Ovary (tissue), 9 donors: ENCODE measurements around the gene COPS8. TPM values are rescaled to one million over a fixed set of nuclear protein-coding genes. Genes with fewer than 3 reads are reported as not detected.

Experiments used
- DNase-seq, 5 donors: peaks; one replicate each; pipeline ENCODE4 v3.0.0-alpha.2; 2019 to 2020
- H3K27ac ChIP-seq, 2 donors: fragments of 200-600 bp; one replicate each; pipeline versions ENCODE4 v1.5.1 to v1.8.0; 2019 to 2022
- H3K27me3 ChIP-seq: fragments of 200-600 bp; one replicate; pipeline ENCODE4 v1.8.0; 2022
- H3K36me3 ChIP-seq: fragments of 200-600 bp; sonication (generic); one replicate; pipeline ENCODE4 v1.5.1; 2019
- H3K4me1 ChIP-seq: one replicate; pipeline ENCODE4 v1.8.1; 2013; ENCODE audit warnings: mild to moderate bottlenecking, moderate library complexity; ENCODE audit not compliant: insufficient read depth
- H3K4me3 ChIP-seq: fragments of 200-600 bp; sonication (generic); one replicate; pipeline ENCODE4 v1.5.1; 2017
- H3K9me3 ChIP-seq, 2 donors: fragments of 200-600 bp in 1 of 2; sonication (generic) in 1 of 2; one replicate each; pipeline versions ENCODE4 v1.5.1 to v1.8.1; 2013 to 2019; ENCODE audit warnings: mild to moderate bottlenecking in 1 of 2, moderate library complexity in 1 of 2
- CTCF ChIP-seq, 3 donors: fragments of 450-650 bp in 2 of 3; fragments of 200-600 bp in 1 of 3; IDR thresholded peaks; one replicate each; pipeline versions ENCODE4 v1.5.1 to v1.8.0; 2016 to 2022; ENCODE audit warnings: antibody characterized with exemption in 3 of 3, mild to moderate bottlenecking in 1 of 3
- EP300 ChIP-seq: sonication (generic); formaldehyde crosslinking; IDR thresholded peaks from one replicate; pipeline ENCODE4 v1.6.1; 2017; ENCODE audit warnings: antibody characterized with exemption
- POLR2A ChIP-seq: fragments of 450-650 bp; IDR thresholded peaks from one replicate; pipeline ENCODE4 v1.6.1; 2017; ENCODE audit warnings: antibody characterized with exemption, mild to moderate bottlenecking, moderate library complexity
- WGBS, 3 donors: extraction: QIAGEN DNeasy Blood & Tissue Kit in 1 of 3; methylation state at CpG; one replicate each; pipeline versions ENCODE4 v1.1.5 to v1.1.7; 2013 to 2017; 5-methylcytosine and 5-hydroxymethylcytosine counted together
- intact Hi-C, 4 donors: fragments of 100-400 bp; cut with DNase I; formaldehyde crosslinking; loops; one replicate each; pipeline versions ENCODE4 v1.11.0 to v1.15.1; 2022 to 2023
- polyA plus RNA-seq, 2 donors: library from polyadenylated mRNA; stranded (reverse); fragments of 200-250 nt in 1 of 2; fragments of 350-450 nt in 1 of 2; fragmentation: Illumina TruSeq in 1 of 2; extraction: RNeasy Lipid Tissue Mini Kit (QIAGEN cat#74804) in 1 of 2; gene quantifications; one replicate each; pipeline ENCODE4 v1.2.3, GENCODE V29; 2013 to 2014
- total RNA-seq, 7 donors: library from RNA; depleted of rRNA in 2 of 7; stranded (reverse); fragments of >200 nt in 2 of 7; fragmentation: NEBNext Ultra II Directional in 3 of 7; extraction: Animal tissue kit (Norgen Biotek cat#: 25700) in 3 of 7; gene quantifications; one replicate each; pipeline versions ENCODE4 v1.1.0 to v1.2.4, GENCODE V29; 2016 to 2023
- donor health status: DM: no; HTN: no; CAD: no; lungs with moderate emphysema.
- donor health status: DM: no; HTN: no; CAD: no.
- donor health status: Bipolar disorder and iron deficiency.
- donor health status: DM: yes; HTN: yes; CAD: no.
- donor health status: DM: no; HTN: no; CAD: no.
- donor health status: DM: yes; HTN: yes; CAD: no.

COPS8 gene
- total and polyA plus RNA-seq, 9 donors = 43.9 to 116 (median 56.6) TPM

DNA sequence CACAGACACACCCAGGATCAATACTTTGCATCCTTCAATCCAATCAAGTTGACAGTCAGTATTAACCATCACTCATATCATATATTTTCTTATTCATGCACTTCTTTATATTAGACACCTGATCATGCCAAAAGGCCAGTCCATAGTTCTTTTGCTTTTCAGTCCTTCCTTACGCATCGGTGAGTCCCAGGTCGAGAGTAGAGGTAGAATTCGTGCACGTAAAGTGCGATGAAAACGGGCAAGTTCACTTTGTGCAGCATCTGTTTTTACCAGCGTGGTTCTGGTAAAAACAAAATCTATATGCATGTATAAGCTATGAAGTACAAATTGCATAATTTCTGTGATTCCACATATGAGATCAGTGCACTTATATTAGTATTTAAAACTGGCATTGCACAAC, 1.2 kb upstream of the COPS8 start:
- Histone ChIP-seq H3K27me3 (no peaks in the 10 kb centered on the region), H3K4me1 (no peaks in the 10 kb centered on the region), H3K9me3 (no peaks in the 10 kb centered on the region), H3K4me3 (no peak overlapping the region), H3K36me3 (no peaks in the 10 kb centered on the region), H3K27ac (no peak overlapping the region)
- intact Hi-C loops = no loop called here
- 86 to 91% (median 87%) methylated on average over 8 of the region's 8 CpGs for WGBS, 3 donors
- no peak for DNase-seq
- TF ChIP-seq CTCF (IDR thresholded peaks at IDR 0.05) = no peak
- no peak for TF ChIP-seq EP300
- no peak for TF ChIP-seq POLR2A

DNA sequence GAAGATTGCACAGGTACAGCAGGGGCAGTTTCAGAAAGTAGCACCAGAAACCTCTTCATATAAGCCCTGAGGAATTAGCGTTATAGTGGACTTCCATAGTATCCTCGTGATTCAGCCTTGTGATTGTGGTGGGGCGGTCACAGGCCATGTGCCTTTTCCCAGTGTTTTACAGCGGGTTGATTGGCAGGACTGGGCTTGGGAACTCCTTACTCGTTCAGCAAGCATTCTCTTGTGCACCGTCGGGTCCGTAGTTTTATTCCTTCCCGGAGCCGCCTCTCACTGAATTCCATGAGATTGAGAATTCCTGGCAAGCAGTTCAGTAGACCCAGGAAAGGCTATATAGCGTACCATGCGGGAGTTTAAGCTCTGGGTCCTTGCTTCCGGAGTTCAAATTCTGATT, 5.2 kb downstream of the COPS8 start:
- Histone ChIP-seq H3K4me1 (peaks cover 4% of the 10 kb centered on the region), H3K4me3 (no peak overlapping the region), H3K36me3 (no peaks in the 10 kb centered on the region), H3K9me3 (no peaks in the 10 kb centered on the region), H3K27me3 (no peaks in the 10 kb centered on the region), H3K27ac (no peak overlapping the region)
- no peak for DNase-seq
- TF ChIP-seq POLR2A (no peak), CTCF (IDR thresholded peaks at IDR 0.05) (no peak)
- 83 to 86% (median 84%) methylated on average over 13 of the region's 13 CpGs for WGBS, 3 donors
- intact Hi-C loops = loop anchor here in 2 of 4 donors (5.0 to 10.0 kb wide), 5 partner anchors 64 to 484 kb away; partner anchors contain the start of gene COL6A3 (in 1 of the 2)

DNA sequence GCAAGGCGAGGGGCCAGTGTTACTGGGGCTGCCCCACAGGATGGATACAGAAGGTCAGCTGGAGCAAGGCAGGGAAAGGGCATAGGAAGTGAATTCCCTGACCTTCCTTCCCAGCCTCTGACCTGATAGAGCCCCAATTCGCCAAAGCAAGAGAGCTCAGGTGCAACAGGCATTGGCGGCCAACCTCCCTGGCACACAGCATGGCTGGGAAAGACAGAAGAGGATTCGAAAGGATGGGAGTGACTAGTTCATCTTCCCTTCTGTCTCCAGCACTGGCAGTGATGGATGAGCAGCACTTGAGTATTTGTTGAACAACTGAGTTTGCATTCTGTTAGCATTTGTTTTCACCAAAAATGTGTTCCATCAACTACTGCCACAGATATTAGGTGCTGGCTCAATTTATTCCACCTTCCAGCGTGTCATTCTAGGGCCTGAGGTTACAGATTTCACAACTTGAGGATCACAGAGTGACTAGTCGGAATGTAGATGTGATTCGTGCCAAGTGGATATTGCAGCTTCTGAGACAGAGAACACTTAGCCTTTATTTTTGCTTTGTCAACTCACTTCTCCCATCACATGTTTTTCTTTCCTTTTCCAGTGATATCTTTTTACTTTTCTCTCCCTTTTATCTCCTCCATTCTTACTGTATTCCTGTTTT, 6.2 kb downstream of the COPS8 start:
- no peak for TF ChIP-seq CTCF (IDR thresholded peaks at IDR 0.05)
- TF ChIP-seq POLR2A = no peak
- TF ChIP-seq EP300 = no peak
- WGBS, 3 donors = 61 to 75% (median 72%) methylated on average over 7 of the region's 7 CpGs
- Histone ChIP-seq H3K27ac (no peak overlapping the region), H3K4me3 (no peak overlapping the region), H3K9me3 (no peaks in the 10 kb centered on the region), H3K4me1 (peaks cover 6% of the 10 kb centered on the region), H3K27me3 (no peaks in the 10 kb centered on the region), H3K36me3 (no peaks in the 10 kb centered on the region)
- intact Hi-C loops = loop anchor here in 2 of 4 donors (5.0 to 10.0 kb wide), 5 partner anchors 63 to 483 kb away; partner anchors contain the start of gene COL6A3 (in 1 of the 2)
- peak in 1 of 5 donors; percentile 40 for DNase-seq

- no peaks in the 10 kb centered on the region for H3K36me3 ChIP-seq
- H3K27me3 ChIP-seq = no peaks in the 10 kb centered on the region
- intact Hi-C loops = loop anchor here in 2 of 4 donors (5.0 to 10.0 kb wide), 5 partner anchors 62 to 482 kb away; partner anchors contain the start of gene COL6A3 (in 1 of the 2)
- peaks cover 6% of the 10 kb centered on the region for H3K4me1 ChIP-seq
- TF ChIP-seq POLR2A = no peak
- no peak for TF ChIP-seq CTCF (IDR thresholded peaks at IDR 0.05)
- no peak for TF ChIP-seq EP300
- no peak overlapping the region for H3K27ac ChIP-seq
- 46 to 57% (median 51%) methylated on average over 5 of the region's 5 CpGs for WGBS, 3 donors
- no peaks in the 10 kb centered on the region for H3K9me3 ChIP-seq
- no peak for DNase-seq
- no peak overlapping the region for H3K4me3 ChIP-seq
Measured at GRCh38 chr2:237092506-237092905, 6.8 kb downstream of the COPS8 start.
